Neural cell (in vitro differentiated cells): ENCODE results near the gene SMAD7. TPM values are rescaled to one million over a fixed set of nuclear protein-coding genes. Genes with fewer than 3 reads are reported as not detected.

Experiments
- H2AFZ ChIP-seq: fragments of 200-600, 300-800 bp; sonication (generic), shearing (Covaris generic); 2 replicates; pipeline ENCODE4 v1.6.0; 2014; ENCODE audit warnings: low read depth, mild to moderate bottlenecking, antibody characterized with exemption, low read length, moderate library complexity
- H3F3A ChIP-seq: fragments of 200-600 bp; shearing (Covaris generic); 2 replicates; pipeline ENCODE4 v1.6.1; 2016; ENCODE audit warnings: mild to moderate bottlenecking, moderate library complexity, mixed read lengths, antibody characterized with exemption, low read length; ENCODE audit not compliant: insufficient read depth, poor library complexity, severe bottlenecking
- H3K27ac ChIP-seq: fragments of 200-600, 300-800 bp; sonication (generic), shearing (Covaris generic); 2 replicates; pipeline ENCODE4 v1.5.1; 2014; ENCODE audit warnings: mild to moderate bottlenecking, low read length, moderate library complexity
- H3K27me3 ChIP-seq: fragments of 300-800, 200-600 bp; sonication (generic), shearing (Covaris generic); 2 replicates; pipeline ENCODE4 v1.6.0; 2014; ENCODE audit warnings: mild to moderate bottlenecking, low read depth, low read length, moderate library complexity; ENCODE audit not compliant: insufficient read depth
- H3K36me3 ChIP-seq: fragments of 300-800, 200-600 bp; sonication (generic), shearing (Covaris generic); 2 replicates; pipeline ENCODE4 v1.5.1; 2014; ENCODE audit warnings: mild to moderate bottlenecking, antibody characterized with exemption, low read length, moderate library complexity; ENCODE audit not compliant: insufficient read depth
- H3K4me2 ChIP-seq: fragments of 300-800, 200-600 bp; sonication (generic), shearing (Covaris generic); 2 replicates; pipeline ENCODE4 v1.6.0; 2014; ENCODE audit warnings: mild to moderate bottlenecking, low read length
- H3K4me3 ChIP-seq: fragments of 300-800, 200-600 bp; sonication (generic), shearing (Covaris generic); 2 replicates; pipeline ENCODE4 v1.5.1; 2014; ENCODE audit warnings: mild to moderate bottlenecking, low read length, moderate library complexity
- H3K79me2 ChIP-seq: fragments of 200-600 bp; shearing (Covaris generic); replicated peaks from 2 replicates; pipeline ENCODE4 v1.6.0; 2014; ENCODE audit warnings: mild to moderate bottlenecking, low read length, moderate library complexity; ENCODE audit not compliant: insufficient read depth
- H3K9ac ChIP-seq: fragments of 300-800, 200-600 bp; sonication (generic), shearing (Covaris generic); 2 replicates; pipeline ENCODE4 v1.6.1; 2016; ENCODE audit warnings: mild to moderate bottlenecking, low read length, mixed read lengths
- H3K9me2 ChIP-seq: fragments of 200-600 bp; shearing (Covaris generic); 2 replicates; pipeline ENCODE4 v1.6.1; 2016; ENCODE audit warnings: mild to moderate bottlenecking, low read length, mixed read lengths; ENCODE audit not compliant: insufficient read depth
- H3K9me3 ChIP-seq: fragments of 200-600, 300-800 bp; sonication (generic), shearing (Covaris generic); 2 replicates; pipeline ENCODE4 v1.6.1; 2016; ENCODE audit warnings: mild to moderate bottlenecking, mixed run types, low read length, moderate library complexity, mixed read lengths
- H4K20me1 ChIP-seq: fragments of 200-600 bp; shearing (Covaris generic); 2 replicates; pipeline ENCODE4 v1.6.1; 2016; ENCODE audit warnings: mild to moderate bottlenecking, mixed run types; ENCODE audit not compliant: insufficient read depth
- CTCF ChIP-seq: fragments of 450-650 bp; IDR thresholded peaks from 2 replicates; pipeline ENCODE4 v1.5.1; 2014; ENCODE audit warnings: antibody characterized with exemption, mild to moderate bottlenecking, moderate library complexity; ENCODE audit not compliant: poor library complexity, severe bottlenecking
- EP300 ChIP-seq: fragments of 450-650 bp; conservative IDR thresholded peaks from 2 replicates; pipeline ENCODE4 v1.6.1; 2014; ENCODE audit warnings: antibody characterized with exemption, mild to moderate bottlenecking, moderate library complexity; ENCODE audit not compliant: poor library complexity, severe bottlenecking
- EZH2 ChIP-seq: fragments of 200-600, 300-800 bp; shearing (Covaris generic), sonication (generic); IDR thresholded peaks from 2 replicates; pipeline ENCODE4 v1.6.1; 2014; ENCODE audit warnings: antibody characterized with exemption, low read length, borderline replicate concordance, mild to moderate bottlenecking; ENCODE audit not compliant: insufficient read depth, poor library complexity, severe bottlenecking
- MXI1 ChIP-seq: fragments of 450-650 bp; conservative IDR thresholded peaks from 2 replicates; pipeline ENCODE4 v1.6.1; 2014; ENCODE audit warnings: antibody characterized with exemption, mild to moderate bottlenecking; ENCODE audit not compliant: poor library complexity, severe bottlenecking
- POLR2AphosphoS5 ChIP-seq: IDR thresholded peaks from 2 replicates; pipeline ENCODE4 v1.6.1; 2012
- RAD21 ChIP-seq: fragments of 450-650 bp; conservative IDR thresholded peaks from 2 replicates; pipeline ENCODE4 v1.6.1; 2014; ENCODE audit warnings: antibody characterized with exemption, mild to moderate bottlenecking, moderate library complexity
- SMC3 ChIP-seq: fragments of 450-650 bp; conservative IDR thresholded peaks from 2 replicates; pipeline ENCODE4 v1.6.1; 2014; ENCODE audit warnings: antibody characterized with exemption, mild to moderate bottlenecking, moderate library complexity; ENCODE audit not compliant: poor library complexity
- TAF1 ChIP-seq: IDR thresholded peaks from 2 replicates; pipeline ENCODE4 v1.6.1; 2012; ENCODE audit warnings: low read depth
- polyA plus RNA-seq: library from polyadenylated mRNA; depleted of rRNA; stranded (reverse); fragments of >200 nt; gene quantifications from 2 replicates; pipeline ENCODE4 v1.2.3, GENCODE V29; 2014
- TF ChIP-seq, protein P1 (sequence below): IDR thresholded peaks from 2 replicates; pipeline ENCODE4 v1.6.1; 2012; ENCODE audit warnings: borderline replicate concordance

SMAD7 gene
- polyA plus RNA-seq, 1 donor from 2014 or later = 3.8 TPM

GRCh38 chr18:48927286-48928080 lies 23.3 kb downstream of the SMAD7 start:
- TF ChIP-seq POLR2AphosphoS5 = no peak
- TF ChIP-seq CTCF = no peak
- no peak for TF ChIP-seq TAF1
- no peak for TF ChIP-seq MXI1
- TF ChIP-seq, protein P1, sequence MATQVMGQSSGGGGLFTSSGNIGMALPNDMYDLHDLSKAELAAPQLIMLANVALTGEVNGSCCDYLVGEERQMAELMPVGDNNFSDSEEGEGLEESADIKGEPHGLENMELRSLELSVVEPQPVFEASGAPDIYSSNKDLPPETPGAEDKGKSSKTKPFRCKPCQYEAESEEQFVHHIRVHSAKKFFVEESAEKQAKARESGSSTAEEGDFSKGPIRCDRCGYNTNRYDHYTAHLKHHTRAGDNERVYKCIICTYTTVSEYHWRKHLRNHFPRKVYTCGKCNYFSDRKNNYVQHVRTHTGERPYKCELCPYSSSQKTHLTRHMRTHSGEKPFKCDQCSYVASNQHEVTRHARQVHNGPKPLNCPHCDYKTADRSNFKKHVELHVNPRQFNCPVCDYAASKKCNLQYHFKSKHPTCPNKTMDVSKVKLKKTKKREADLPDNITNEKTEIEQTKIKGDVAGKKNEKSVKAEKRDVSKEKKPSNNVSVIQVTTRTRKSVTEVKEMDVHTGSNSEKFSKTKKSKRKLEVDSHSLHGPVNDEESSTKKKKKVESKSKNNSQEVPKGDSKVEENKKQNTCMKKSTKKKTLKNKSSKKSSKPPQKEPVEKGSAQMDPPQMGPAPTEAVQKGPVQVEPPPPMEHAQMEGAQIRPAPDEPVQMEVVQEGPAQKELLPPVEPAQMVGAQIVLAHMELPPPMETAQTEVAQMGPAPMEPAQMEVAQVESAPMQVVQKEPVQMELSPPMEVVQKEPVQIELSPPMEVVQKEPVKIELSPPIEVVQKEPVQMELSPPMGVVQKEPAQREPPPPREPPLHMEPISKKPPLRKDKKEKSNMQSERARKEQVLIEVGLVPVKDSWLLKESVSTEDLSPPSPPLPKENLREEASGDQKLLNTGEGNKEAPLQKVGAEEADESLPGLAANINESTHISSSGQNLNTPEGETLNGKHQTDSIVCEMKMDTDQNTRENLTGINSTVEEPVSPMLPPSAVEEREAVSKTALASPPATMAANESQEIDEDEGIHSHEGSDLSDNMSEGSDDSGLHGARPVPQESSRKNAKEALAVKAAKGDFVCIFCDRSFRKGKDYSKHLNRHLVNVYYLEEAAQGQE = no peak
- no peak for TF ChIP-seq EP300
- TF ChIP-seq EZH2 = no peak
- no peak for TF ChIP-seq RAD21
- TF ChIP-seq SMC3 = no peak
- Histone ChIP-seq H3K4me2 (no peak overlapping the region), H3F3A (no peaks in the 10 kb centered on the region), H3K79me2 (peaks cover 4% of the 10 kb centered on the region), H2AFZ (no peak overlapping the region), H3K27me3 (no peaks in the 10 kb centered on the region), H3K9me3 (no peaks in the 10 kb centered on the region), H4K20me1 (no peaks in the 10 kb centered on the region), H3K27ac (no peak overlapping the region), H3K9ac (no peak overlapping the region), H3K36me3 (no peaks in the 10 kb centered on the region), H3K4me3 (no peak overlapping the region), H3K9me2 (no peaks in the 10 kb centered on the region)

- H3K4me2 ChIP-seq = no peak overlapping the region
- H3F3A ChIP-seq = no peaks in the 10 kb centered on the region
- H3K79me2 ChIP-seq = peaks cover 4% of the 10 kb centered on the region
Observed at GRCh38 chr18:48926420-48926857, 24.3 kb downstream of the SMAD7 start.

More at GRCh38 chr18:48926420-48926857, 24.3 kb downstream of the SMAD7 start:
- H3K27ac ChIP-seq = no peak overlapping the region
- H3K4me3 ChIP-seq = no peak overlapping the region
- no peak for TF ChIP-seq EP300
- TF ChIP-seq SMC3 = no peak
- TF ChIP-seq RAD21 = no peak
- TF ChIP-seq MXI1 = no peak
- TF ChIP-seq, protein P1 = no peak
- no peak for TF ChIP-seq CTCF
- TF ChIP-seq EZH2 = no peak
- TF ChIP-seq POLR2AphosphoS5 = no peak
- no peak for TF ChIP-seq TAF1
- no peak overlapping the region for H3K9ac ChIP-seq
- no peaks in the 10 kb centered on the region for H3K9me3 ChIP-seq
- no peaks in the 10 kb centered on the region for H3K27me3 ChIP-seq
- H3K36me3 ChIP-seq = no peaks in the 10 kb centered on the region
- no peaks in the 10 kb centered on the region for H4K20me1 ChIP-seq
- H3K9me2 ChIP-seq = no peaks in the 10 kb centered on the region
- no peak overlapping the region for H2AFZ ChIP-seq
